Measurements from ENCODE around the gene PCDH19.

The PCDH19 gene

DNA sequence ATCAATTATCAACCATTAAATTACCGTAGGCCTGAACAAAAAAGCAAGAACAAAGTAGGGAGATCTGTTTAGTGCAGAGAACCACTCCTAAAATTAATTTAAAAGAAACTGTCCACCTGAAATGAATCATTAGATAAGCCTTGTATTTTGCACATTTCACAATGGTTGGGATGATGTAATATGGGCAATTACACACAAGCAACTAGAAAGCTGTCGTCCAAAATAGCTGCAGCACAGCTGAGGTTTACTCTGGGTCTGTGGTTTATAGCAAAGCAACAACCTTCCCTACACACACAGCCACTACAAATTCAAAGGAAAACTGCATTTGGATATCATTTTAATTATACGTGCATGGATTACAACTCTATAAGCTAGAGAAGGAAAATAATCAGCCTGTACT lies 28.5 kb downstream of the PCDH19 start:
- peak; percentile 31 for DNase-seq (ENCODE audit: low read depth)
- TF ChIP-seq, protein P1, sequence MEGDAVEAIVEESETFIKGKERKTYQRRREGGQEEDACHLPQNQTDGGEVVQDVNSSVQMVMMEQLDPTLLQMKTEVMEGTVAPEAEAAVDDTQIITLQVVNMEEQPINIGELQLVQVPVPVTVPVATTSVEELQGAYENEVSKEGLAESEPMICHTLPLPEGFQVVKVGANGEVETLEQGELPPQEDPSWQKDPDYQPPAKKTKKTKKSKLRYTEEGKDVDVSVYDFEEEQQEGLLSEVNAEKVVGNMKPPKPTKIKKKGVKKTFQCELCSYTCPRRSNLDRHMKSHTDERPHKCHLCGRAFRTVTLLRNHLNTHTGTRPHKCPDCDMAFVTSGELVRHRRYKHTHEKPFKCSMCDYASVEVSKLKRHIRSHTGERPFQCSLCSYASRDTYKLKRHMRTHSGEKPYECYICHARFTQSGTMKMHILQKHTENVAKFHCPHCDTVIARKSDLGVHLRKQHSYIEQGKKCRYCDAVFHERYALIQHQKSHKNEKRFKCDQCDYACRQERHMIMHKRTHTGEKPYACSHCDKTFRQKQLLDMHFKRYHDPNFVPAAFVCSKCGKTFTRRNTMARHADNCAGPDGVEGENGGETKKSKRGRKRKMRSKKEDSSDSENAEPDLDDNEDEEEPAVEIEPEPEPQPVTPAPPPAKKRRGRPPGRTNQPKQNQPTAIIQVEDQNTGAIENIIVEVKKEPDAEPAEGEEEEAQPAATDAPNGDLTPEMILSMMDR (conservative IDR thresholded peaks at IDR 0.05; ENCODE audit: low read length) = no peak
- H3K4me3 ChIP-seq (ENCODE audit: low read length) = no peak overlapping the region

DNA sequence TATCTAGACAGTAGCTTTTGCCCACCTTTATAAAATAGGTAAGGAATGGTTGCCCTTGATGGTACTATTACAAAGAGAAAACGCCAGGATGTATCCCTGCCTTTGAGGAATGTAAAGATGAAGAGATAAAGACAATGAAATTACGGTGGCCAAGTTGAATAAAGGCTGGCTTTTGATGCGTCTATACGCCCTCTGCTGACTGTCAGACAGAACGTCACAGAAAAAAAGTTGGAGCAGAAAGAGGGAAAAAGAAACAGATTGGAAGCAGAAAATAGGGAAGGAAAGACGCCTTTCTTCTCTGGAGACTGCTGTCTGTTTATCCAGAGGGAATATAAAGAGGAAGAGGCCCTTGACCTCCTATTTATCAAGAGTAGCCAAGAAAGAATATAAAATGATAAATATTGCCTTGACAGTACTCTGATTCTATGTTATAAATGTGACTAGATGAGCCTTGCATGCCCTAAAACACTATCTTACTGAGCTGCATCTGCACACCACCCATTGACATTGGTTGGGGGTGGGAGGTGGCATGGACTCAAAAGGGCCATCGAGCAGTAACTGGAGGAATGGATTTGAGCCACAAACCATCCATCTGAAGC lies 30.6 kb downstream of the PCDH19 start:
- TF ChIP-seq, protein P1 (conservative IDR thresholded peaks at IDR 0.05; ENCODE audit: low read length) = peak; percentile 65
- peak; percentile 22 for DNase-seq (ENCODE audit: low read depth)
- no peak overlapping the region for H3K4me3 ChIP-seq (ENCODE audit: low read length)

DNA sequence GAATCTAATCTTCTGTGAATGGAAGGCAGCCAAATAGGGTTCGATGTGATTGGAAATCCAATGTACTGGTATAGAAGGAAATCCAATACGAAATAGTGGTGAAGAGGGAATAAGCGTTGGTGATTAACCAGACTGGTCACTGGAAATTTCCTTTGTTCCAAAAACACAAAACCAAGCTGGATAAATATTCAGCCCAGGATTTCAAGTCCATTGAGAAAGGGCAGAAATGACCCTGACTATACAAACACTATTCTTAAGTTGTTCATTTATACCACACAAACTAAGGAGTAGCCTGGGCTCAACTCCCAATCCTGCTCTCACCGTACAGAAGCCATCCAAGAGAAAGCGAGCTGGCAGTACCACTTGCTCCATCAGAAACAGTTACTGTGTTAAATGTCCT lies 32.2 kb downstream of the PCDH19 start:
- no peak overlapping the region for H3K4me3 ChIP-seq (ENCODE audit: low read length)
- TF ChIP-seq, protein P1 (conservative IDR thresholded peaks at IDR 0.05; ENCODE audit: low read length) = no peak
- no peak for DNase-seq (ENCODE audit: low read depth)

DNA sequence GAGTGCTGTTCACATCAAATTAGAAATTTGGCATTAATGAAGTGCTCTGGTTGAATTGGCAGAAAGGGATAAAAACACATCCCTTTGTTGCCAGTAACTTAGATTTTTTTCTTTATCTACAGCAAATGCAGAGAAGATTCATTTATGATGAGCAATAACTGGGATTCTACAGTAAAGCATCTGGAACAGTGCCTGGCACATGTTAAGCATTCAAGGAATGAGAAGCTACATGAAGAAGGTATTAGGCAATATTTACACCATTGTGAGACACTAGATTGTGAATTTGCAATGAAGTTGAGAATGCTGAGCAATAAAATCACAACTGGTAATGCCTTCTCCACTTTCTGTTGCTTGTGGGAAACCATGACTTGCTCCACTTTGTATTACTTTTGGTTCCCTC lies 33.5 kb downstream of the PCDH19 start:
- TF ChIP-seq, protein P1 (conservative IDR thresholded peaks at IDR 0.05; ENCODE audit: low read length) = no peak
- DNase-seq (ENCODE audit: low read depth) = peak; percentile 76
- H3K4me3 ChIP-seq (ENCODE audit: low read length) = no peak overlapping the region

DNA sequence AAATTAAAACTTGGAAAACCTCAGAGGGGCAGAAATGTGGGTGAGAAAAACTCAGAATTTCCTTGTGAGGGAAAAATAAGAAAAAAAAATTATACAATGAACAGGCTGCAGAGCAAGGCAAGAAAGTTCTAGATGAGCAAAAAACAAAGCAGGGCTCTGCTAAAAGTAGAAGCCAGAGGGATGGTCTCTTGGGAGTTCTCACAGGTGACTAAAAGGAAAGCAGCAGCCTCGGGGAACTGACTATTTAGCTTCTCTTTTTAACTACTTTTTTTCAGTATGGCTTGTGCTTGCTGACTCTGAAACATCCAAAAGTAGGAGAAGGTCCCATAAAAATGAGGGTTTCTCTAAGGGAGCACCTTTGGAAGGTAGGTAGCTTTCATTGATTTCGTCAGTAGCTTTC lies 36.4 kb downstream of the PCDH19 start:
- TF ChIP-seq, protein P1 (conservative IDR thresholded peaks at IDR 0.05; ENCODE audit: low read length) = no peak
- no peak for DNase-seq (ENCODE audit: low read depth)
- no peak overlapping the region for H3K4me3 ChIP-seq (ENCODE audit: low read length)

DNA sequence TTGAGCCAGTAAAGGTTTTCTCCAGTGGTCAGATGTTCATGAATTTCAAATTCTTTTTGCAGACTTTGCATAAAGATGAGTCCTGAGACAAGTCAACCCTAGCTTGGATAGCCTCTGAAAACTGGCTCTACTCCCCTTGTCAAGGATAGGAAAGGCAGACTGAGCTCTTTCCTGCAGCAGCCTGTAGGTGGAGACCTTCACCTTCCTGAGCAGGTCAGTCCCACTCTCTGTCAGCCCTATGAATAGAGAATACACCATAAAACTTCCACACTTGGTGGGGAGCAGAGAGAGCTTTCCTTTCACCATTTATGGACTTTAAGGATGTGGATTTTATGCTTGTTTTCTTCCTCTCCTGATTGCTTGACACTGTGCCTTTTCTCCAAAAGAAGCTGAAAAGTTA lies 41.9 kb downstream of the PCDH19 start:
- H3K4me3 ChIP-seq (ENCODE audit: low read length) = no peak overlapping the region
- TF ChIP-seq, protein P1 (conservative IDR thresholded peaks at IDR 0.05; ENCODE audit: low read length) = peak; percentile 41
- DNase-seq (ENCODE audit: low read depth) = no peak

DNA sequence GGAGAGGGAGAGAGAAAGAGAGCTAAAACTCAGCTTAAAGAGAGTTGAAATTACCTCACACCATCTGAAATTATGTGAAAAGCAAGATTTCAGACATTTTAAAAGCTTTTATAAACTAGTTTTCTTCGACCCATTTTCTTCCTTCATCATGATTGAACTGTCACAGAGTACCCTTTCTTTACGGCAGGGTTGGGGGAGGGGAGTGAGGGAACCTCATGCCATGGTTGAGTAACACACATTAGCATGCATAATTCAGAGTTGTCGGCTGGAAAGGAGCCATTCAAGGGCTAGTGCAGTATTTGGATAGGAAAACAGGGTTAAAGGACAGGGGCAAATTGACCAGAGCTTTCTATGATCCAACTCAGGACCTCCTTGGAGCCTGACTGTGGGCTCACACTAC lies 46.2 kb downstream of the PCDH19 start:
- DNase-seq (ENCODE audit: low read depth) = no peak
- no peak overlapping the region for H3K4me3 ChIP-seq (ENCODE audit: low read length)
- TF ChIP-seq, protein P1 (conservative IDR thresholded peaks at IDR 0.05; ENCODE audit: low read length) = no peak

Data from AG10803 (cell line).